ENCODE data around the gene SNAP47.

GRCh38 chr1:227741166-227741870 is 6.1 kb downstream of the SNAP47 start:
- no peak for TF ChIP-seq ZBTB40 (IDR thresholded peaks at IDR 0.05)
- TF ChIP-seq ZBTB40 (CRISPR knock-in tag; IDR thresholded peaks at IDR 0.05), result no peak
- TF ChIP-seq ZNF609 (CRISPR knock-in tag; IDR thresholded peaks at IDR 0.05; ENCODE audit: borderline replicate concordance), result no peak
- no peak for TF ChIP-seq POLR2AphosphoS2 (IDR thresholded peaks at IDR 0.05; ENCODE audit: low read length)
